UCSD-AML1 (cell line): ENCODE data around the gene FOXD1.
"Not testable (repeated sequence)": the region's sequence is repeated elsewhere in the genome, so short reads cannot be mapped to it uniquely, and the experiment has no call there.

Experiments
- DNase-seq: peaks from one replicate; lab custom pipeline; 2025; ENCODE audit not compliant: unreplicated experiment; lab: John Stamatoyannopoulos, UW

Gene FOXD1

DNA sequence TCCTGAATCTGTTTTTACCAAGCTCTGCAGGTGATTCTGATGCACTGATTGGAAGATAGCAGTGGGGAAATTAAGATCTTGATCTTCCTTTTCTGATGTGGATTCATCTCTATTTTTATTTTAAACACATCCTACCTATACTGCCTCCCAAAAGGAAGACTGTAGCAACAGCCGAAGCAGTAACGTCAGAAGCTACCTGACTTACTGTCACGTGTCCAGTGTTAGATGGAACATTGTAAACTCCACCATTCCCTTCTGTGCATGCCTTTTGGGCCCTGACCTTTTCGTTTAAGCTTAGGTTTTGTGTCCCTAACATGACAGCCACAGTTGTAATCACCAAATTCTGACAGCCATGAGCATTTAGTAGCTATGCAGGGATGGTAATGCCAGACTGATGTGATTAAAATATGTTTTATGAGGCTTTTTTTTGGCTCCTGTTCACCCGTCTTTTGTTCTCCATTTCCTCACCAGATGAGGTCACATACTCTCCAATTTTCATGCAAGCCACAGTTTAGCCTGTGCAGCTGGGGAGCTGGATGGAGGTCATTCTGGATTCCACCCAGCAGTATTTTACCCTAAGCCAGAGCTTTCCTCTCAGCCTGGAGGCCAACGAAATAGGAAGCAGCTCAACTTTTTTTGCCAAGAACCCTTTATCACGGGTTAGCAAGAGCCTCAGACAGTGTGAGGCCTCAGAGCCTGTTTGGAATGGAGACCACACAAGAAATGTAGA is 15.6 kb upstream of the FOXD1 start:
- no peak for DNase-seq

DNA sequence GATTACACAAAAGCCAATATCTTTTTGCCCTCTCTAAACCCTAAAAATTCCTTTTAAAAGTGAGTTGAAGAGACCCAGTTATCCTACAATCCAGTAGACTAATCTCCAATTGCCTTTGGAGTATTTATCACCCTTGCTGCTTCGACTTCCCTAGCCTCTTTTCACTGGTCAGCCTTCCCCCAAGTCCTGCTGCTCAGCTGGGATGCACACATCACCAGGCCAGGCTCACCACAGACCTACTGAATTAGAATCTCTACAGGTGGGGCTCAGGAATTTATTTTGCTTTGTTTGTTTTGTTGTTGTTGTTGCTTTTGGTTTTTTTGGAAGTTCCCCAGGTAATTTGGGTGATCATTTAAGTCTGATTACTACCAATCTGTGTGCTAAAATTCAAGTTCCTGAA is 11.6 kb upstream of the FOXD1 start:
- DNase-seq: no peak

DNA sequence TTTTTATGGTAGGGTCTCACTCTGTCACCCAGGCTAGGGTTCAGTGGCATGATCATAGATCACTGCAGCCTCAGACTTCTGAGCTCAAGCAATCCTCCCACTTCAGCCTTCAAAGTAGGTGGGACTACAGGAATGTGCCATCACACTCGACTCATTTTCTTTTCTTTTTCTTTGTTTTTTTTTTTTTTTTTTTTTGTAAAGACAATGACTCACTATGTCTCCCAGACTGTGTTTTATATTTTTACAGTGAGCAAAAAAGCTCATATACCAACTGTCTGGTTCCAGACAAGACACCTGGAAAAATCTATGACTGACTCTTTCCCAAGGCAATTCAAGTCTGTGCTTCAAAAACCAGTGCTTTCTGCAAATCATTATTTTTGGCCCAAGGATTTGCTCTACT is 10.8 kb upstream of the FOXD1 start:
- DNase-seq: no peak

DNA sequence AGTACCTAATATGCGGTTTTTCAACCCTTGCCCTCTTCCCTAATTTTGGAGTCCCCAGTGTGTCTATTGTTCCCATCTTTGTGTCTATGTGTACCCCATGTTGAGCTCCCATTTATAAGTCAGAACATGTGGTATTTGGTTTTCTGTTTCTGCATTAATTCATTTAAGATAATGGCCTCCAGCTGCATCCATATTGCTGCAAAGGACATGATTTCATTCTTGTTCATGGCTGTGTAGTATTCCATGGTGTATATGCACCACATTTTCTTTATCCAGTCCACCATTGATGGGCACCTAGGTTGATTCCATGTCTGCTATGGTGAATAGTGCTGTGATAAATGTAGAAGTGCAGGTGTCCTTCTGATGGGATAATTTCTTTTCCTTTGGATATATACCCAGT is 7.9 kb upstream of the FOXD1 start:
- not testable (repeated sequence) for DNase-seq

DNA sequence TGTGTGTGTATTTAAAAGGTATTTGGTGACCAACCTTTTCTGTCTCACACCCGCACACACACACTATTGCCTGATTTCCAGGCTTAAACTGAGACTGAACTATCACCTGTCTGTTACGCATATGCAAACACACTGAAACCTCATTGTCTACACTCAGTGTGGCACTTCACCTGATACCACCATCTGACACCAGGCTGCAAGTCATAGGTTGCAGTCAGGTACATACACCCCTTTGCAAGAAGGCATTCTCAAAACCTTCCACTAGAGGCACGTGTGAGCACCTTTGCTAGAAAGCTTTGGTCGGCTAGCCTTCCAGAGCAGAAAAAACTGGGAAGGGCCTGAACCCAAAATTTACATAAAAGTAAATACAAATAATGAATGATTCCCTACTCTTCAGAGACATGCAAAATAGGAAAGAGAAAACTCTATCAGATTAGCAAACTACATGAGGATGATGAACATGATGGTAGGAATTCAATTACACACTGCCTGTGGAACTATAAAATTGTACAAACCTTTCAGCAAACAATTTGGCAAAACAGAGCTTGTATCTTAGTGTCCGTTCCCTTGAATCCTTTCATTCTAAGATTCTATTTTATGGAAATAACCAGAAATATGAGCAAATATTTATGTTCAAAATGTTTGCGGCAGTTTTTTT is 5.9 kb upstream of the FOXD1 start:
- DNase-seq: peak; percentile 11

DNA sequence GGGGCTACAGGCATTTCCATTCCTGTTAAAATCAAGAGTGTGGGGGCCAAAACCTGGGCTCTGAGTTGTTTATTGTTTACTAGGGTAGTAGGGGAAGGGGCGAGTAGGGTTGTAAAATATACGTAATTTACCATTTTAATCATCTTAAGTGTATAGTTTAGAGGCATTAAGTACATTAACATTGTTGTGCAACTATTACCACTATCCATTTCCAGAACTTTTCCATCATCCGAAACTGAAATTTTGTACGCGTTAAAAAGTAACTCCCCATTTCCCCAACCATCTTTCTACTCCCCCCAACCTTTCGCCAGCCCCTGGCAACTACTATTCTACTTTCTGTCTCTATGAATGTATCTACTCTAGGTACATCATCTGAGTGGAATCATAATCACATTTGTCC is 3.6 kb upstream of the FOXD1 start:
- DNase-seq: no peak

DNA sequence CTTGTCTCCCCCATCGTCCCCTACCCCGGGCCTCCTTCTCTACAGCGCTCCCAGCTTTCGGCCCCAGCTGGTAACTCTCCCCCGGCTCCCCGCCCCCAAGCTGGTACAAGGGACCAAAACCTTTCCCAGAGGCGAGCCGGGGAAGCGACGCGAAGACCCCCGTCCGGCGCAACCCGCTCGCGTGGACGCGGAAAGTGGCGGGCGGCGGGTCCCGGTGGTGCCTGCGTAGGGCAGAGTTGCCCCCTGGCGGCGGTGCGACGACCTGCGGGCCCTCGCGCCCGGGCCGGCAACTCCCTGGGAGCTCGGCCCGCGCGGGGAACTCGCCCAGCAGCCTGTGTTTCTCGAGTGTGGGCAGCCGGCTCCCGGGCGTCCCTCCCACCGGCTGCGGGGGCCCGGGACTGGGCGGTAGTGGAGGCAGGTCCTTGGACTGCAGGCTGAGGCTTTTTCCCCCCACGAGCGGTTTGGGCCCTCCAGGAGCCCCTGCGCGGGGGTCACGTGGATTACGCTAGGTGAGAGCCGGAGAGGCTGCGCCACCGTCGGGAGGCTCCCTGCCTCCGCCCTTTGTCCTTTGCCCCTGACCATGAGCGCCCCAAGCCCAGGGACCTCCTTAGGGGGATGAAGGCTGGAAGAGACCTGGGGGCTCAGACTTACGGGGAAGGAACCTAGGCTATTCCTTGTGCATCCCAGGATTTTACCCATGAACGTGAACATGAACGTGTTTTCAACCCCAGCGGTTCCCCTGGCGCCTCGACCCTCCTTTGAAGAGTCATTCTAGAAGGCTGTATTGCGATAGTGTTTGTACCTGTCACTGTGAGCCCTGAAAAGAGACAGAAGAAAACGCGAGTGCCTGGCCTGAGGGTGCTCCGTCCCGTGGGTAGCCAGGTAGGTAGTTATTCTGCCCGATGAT is 2.9 kb upstream of the FOXD1 start:
- peak; percentile 55 for DNase-seq

DNA sequence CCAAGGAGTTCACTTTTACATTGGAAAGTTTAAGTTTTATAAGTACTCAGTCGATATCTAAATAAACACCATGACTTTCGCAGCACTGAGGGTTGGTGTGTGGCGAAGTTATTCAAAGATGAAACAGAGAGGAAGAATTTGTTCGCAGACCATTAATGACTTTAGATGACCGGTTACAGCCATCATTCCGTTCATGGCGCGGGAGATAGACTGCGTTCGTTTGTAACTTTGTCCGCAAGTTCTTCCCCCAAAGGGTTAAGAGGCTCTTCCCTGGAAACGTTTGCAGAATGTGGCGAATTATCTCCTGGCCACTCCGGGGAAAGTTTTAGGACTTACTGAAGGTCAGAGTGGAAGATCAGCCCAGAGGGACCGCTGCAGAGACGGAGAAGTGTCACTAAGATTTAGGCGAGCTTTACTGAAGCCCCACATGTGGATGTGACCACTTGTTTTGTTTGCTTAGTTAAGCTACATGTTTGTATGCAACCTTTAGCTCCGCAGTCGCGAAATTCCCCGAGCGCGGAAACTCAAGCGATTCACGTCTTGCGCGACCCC is 2.2 kb upstream of the FOXD1 start:
- no peak for DNase-seq

DNA sequence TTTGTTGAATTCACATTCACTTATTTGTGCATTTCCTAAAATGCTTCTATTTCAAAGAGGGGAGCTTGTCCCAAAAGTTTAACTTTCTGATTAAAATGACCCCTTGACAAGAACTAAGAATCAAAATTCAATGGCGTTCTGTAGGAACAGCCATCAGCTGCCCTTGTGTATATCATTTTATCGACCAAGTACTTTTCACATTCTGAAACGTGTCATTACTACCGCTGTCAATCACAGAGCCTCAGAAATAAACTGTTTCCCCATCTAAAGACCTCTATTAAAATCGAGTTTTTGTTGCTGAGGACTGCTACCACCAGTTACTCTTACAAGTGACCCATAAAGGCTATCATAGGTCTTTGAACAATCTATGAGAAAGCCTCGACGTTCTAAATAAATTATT is 1.6 kb upstream of the FOXD1 start:
- no peak for DNase-seq

DNA sequence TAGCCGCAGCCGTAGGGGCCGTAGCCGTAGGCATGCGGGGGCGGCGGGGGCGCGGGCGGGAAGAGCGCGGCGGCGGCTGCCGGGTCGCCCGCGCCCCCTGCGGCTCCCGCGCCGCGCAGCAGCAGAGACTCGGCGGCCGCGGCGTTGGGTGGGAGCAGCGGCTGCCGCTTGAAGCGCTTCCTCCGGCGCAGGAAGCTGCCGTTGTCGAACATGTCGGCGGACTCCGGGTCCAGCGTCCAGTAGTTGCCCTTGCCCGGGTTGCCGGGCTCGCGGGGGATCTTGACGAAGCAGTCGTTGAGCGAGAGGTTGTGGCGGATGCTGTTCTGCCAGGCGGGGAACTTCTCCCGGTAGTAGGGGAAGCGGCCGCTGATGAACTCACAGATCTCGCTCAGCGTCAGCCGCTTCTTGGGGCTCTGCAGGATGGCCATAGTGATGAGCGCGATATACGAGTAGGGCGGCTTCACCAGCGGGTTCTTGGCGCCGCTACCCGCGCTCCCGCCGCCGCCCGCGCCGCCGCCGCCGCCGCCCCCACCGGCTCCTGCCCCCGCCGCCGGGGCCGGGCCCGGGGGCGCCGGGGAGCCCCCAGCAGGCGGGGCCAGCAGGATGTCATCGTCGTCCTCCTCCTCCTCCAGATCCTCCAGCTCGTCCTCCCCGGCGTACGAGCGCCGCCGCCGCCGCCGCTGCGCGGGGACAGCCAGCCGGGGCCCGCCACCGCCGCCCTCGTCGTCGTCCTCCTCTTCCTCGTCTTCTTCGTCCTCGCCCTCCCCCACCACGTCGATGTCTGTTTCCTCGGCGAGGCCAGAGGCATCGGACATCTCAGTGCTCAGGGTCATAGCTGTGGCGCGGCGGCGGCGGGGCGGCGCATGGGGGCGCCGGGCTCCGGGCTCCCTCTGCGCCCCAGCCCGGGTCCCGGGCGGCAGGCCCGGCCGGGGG is 781 bp downstream of the FOXD1 start:
- peak; percentile 51 for DNase-seq

DNA sequence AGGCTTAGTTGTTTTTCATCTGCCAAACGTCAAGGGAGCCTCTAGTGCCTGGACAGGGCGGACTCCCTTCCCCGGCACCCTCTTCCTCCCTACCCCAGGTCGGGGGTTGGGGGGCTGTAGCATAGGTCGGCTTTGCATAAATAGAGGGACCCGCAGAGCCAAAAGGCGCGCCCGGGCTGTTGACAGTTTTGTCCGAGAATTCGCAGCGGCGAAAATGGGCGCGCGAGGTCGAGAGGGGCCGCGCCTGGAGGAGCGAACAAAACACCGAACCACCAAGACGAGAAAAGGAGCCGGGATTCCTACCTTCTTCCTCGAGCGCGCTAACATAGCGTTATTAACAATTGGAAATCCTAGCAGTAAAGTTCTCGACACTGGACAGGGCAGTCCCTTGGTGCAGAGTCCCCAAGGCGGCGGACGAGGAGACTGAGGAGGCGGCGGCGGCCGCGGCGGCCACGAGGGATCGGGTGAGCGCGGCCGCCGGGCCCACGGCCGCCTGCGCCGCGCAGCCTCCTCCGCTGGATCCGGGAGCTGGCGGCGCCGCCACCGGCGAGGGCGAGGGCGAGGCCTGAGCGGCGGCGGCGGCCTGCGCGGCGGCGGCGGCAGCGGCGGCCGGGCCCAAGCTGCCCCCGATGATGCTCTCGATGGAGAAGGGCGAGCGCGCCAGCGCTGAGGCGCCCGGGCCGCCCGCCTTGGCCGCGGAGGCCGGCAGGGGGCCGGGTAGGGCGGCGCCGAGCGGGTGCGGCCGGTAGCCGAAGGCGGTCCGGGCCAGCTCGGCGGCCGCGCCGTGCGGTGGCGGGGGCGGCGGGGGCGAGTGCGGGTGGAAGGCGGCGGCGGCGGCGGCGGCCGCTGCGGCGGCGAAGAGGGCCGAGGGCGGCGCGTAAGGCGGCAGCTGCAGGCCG is 1.7 kb downstream of the FOXD1 start:
- no peak for DNase-seq

DNA sequence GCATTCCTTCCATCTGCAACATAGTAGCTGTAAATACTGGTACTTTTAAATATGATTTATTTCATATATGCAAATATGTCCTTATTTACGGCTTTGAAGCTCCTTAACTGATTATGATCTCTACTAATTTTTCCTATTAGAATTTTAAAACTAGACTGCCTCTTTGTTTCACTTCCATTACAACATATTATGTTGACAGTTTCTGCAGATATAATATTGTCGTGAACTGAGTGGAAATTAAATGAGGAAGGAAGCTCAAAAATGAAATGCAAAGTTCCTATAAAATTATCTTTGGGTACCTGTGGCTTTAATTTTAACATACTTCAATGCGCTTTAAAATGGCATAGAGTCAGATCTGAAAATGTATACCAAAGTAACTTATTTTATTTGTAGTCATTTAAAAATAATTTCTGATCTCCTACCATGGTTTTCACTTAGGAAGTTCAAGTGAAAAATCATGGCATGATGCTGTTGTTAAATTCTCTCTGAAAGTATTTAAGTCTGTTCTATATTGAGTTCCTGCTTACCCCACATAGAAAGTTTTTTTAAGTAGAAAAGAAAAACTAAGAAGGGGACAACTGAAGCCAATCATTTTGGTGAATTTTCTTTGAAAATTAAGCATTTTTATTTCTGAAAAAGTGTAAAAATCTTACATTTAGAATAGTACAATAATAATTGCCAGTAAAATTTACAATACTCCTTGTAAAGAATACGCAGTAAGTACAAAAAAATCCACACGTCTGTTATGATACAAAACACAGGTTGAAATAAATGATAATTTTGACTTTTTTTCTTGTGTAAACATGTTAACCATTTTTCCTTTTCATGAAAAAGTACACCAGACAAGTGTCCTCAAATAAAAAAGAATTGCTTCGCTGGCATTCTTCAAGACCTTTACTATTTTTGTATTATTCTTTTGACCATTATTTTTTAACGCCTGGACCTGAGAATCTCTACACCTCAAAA is 2.6 kb downstream of the FOXD1 start:
- no peak for DNase-seq

DNA sequence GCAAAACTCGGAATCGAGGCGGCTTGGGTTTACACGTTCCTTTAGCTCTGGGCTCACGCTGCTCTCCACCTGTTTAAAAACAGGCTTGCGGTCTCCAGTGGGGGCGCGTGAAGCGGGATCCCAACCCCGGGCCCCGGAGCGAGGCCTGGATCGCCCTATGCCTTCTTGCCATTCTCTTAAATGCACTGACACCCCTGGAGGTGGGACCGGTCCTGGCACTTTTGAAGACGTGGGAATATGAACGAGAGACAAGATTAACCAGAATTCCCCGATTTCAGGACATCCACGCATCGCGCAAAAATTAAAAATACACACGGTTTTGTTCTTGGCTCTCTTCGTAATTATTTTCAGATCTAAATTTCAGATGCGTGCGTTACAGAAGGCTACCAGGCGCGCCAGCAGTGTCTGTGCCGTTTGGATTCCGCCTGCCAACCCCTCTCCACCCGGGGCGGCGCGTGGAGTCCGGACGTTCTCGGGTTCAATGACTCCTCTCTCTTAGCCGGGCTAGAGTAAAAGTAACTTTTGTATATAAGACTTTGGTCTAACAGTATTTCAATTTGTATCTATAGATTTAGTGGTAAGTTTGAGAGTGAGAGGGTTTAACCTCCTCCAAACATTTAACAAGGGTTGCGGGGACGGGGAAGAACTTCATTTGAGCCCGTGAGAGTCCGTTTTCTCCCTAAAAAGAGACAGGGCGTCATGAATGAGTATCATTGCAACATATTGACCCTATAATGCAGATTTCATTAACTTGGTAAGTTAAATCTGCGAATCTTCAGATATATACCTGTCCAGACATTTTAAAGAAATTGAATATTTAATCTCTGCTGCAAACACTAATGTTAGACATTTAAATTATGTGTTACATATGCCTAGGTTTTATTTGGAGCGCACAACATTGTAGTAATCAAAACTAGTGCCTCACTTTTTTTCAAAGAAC is 3.8 kb downstream of the FOXD1 start:
- DNase-seq: no peak

DNA sequence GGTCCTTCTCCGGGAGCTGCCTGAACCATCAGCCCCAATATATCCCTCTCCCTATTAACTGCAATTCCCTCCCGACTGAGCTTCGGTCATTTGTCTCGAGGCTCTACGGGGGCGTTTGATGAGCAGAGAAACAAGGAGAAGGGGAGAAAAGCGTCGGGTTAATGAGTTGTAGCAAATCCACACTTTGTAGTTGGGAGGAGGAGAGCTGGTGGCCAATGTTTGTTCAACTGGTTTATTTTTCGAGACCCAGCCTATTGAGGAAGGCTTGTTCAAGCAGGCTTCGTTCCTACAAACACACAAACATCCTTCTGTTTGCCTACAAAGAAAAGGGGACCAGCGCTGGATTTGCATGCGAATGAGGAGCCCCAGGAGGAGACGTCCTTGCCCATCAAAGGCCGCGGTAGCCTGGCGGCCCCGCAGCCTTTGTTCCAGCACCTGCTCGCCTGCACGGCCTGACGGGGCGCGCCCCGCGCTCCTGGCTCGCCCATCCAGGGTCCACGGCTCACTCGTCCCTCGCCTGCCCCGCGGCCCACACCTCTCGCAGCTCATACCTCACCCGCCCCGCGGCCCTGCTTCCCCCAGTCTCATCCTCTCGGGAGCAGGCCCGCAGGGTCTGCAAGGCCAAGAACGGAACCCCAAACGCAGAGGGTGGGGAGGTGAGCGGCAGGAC is 4.6 kb downstream of the FOXD1 start:
- DNase-seq: no peak

DNA sequence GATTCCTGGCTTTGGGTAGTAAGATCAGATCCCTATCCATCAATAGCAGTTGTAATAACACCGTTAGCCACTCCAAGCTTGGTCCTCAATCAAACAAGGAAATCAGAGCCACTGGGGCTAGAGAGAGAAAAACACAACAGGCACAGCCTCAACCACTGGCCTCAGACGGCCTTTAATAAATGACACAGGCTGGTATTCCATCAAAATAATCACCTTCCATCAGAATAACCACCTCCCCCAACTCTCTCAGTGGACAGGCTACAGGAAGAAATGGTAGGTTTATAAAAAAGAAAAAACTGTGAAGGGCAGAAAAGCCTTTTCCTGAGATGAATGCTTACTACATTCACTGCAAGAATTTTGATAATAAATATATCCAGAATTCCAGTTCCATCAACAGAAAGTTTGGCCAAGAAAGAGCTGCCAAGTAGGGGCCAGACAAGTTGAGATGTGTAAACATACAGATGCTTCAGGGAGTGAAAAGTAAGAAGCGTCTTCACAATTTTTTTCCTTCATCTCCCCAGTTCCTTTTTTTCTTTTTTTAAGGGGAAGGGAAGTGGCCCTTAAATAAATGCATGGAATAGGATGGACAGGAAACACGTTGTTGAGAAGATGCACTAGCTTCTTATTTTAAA is 5.5 kb downstream of the FOXD1 start:
- DNase-seq: no peak

DNA sequence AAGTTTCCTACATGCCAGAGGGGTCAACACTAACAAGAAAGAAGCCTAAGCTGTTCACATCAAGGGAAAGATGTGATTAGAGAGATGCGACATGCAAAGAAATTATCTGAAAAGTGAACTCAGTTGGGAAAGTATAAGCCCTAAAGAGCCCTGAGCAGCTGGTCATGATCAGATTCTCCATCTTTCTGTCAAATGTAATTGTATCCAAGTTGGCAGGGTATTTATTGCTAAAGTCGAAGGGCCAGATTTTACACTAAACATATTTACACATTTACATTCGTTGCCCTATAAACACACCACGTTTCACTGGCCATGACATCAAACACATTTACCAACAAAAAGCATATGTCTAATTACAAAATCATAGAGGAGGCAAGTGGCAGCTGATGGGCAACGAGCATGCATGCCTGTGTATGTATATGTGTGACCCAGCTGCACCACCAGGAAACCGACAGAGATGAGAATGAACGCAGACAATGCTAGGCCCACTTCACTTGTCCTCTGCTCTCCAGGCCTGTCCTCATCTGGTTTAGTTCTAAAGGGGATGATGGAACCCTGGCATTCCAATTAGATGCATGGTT is 6.3 kb downstream of the FOXD1 start:
- no peak for DNase-seq
